PFSK-1 (cell line): Measurements from ENCODE around the gene MRPL38.

Source experiments
- POLR2AphosphoS5 ChIP-seq: IDR thresholded peaks from 2 replicates; pipeline ENCODE4 v1.6.1; 2012; ENCODE audit warnings: low read depth, mild to moderate bottlenecking, control low read depth, low read length, moderate library complexity
- TF ChIP-seq, protein P1 (sequence below), 2 experiments: IDR thresholded peaks; 2 replicates each; pipeline versions ENCODE4 v1.6.1 to v1.8.0; 2011 to 2012; ENCODE audit warnings: low read depth in 2 of 2, low read length in 2 of 2, control low read depth in 1 of 2, inconsistent platforms in 1 of 2, mild to moderate bottlenecking in 1 of 2, moderate library complexity in 1 of 2; ENCODE audit not compliant: insufficient read depth in 1 of 2

DNA sequence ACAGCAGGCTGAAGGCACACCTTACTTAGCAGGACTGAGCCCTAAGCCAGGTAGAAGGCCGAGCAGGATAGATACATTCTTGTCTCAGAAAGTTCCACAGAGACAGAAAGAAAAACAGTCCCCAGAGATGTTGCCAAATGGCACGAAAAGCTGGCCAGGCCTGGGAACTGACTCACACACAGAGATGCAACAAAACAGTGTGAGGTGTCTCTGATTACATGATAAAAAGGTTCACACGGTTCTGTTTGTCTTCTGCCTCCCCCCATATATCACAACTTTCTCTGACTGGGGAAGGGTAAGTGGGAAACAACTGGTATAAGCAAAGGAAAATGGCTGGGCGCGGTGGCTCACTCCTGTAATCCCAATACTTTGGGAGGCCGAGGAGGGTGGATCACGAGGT, 51.3 kb downstream of the MRPL38 start:
- TF ChIP-seq POLR2AphosphoS5 = no peak
- TF ChIP-seq, protein P1, sequence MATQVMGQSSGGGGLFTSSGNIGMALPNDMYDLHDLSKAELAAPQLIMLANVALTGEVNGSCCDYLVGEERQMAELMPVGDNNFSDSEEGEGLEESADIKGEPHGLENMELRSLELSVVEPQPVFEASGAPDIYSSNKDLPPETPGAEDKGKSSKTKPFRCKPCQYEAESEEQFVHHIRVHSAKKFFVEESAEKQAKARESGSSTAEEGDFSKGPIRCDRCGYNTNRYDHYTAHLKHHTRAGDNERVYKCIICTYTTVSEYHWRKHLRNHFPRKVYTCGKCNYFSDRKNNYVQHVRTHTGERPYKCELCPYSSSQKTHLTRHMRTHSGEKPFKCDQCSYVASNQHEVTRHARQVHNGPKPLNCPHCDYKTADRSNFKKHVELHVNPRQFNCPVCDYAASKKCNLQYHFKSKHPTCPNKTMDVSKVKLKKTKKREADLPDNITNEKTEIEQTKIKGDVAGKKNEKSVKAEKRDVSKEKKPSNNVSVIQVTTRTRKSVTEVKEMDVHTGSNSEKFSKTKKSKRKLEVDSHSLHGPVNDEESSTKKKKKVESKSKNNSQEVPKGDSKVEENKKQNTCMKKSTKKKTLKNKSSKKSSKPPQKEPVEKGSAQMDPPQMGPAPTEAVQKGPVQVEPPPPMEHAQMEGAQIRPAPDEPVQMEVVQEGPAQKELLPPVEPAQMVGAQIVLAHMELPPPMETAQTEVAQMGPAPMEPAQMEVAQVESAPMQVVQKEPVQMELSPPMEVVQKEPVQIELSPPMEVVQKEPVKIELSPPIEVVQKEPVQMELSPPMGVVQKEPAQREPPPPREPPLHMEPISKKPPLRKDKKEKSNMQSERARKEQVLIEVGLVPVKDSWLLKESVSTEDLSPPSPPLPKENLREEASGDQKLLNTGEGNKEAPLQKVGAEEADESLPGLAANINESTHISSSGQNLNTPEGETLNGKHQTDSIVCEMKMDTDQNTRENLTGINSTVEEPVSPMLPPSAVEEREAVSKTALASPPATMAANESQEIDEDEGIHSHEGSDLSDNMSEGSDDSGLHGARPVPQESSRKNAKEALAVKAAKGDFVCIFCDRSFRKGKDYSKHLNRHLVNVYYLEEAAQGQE (IDR thresholded peaks at IDR 0.05; ENCODE audit: insufficient read depth in 1 of 2, low read depth in 2 of 2, low read length in 2 of 2) = no peak
